NCI-H1694 (cell line): ENCODE measurements around the gene TMSB4X.
"Not testable (repeated sequence)": the region's sequence is repeated elsewhere in the genome, so short reads cannot be mapped to it uniquely, and the experiment has no call there.

ENCODE experiments used
- DNase-seq: peaks from one replicate; lab custom pipeline; 2025; lab: John Stamatoyannopoulos, UW

The TMSB4X gene

DNA sequence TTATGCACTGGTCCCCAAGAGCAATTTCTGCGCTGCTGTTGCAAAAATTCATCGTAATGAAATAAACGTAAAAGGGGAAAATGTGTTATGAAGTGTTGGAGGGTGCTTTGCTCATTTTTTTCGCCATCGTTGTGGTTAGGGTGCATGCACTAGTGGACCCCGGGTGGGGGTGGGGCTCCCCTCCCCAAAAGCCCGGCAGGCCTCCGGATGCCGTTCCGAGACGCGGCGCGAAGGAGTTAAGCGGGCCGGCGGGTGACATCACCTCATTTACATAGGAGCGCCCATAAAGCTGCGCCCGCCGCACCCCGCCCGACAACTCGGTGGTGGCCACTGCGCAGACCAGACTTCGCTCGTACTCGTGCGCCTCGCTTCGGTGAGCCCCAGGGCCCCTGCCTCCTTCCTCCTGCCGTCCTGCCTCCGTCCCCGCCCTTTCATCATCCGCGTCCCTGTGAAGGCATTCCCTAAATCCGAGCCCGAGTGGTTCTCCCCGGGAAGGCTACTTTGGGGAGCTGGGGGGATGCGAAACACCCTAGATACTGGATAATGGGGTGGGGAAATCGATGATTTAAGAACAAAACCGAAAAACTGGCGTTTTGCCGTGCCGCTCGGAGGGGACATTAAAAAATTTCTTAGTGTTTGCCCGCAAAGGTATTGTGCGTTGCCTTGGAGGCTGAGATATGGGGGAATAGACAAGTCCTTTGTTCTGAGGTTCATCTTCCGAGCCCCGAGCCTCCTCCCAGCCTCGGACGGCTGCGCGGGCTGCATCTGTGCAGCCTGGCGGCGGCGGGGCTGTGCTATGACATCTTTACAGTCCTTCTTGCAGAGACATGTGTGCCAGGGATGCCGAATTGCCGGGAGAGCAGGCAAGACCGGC, at the start of gene TMSB4X:
Gene TMSB4X (plus strand): TSS at position 315 of the 874 bp plus-strand sequence.
- no peak for DNase-seq

DNA sequence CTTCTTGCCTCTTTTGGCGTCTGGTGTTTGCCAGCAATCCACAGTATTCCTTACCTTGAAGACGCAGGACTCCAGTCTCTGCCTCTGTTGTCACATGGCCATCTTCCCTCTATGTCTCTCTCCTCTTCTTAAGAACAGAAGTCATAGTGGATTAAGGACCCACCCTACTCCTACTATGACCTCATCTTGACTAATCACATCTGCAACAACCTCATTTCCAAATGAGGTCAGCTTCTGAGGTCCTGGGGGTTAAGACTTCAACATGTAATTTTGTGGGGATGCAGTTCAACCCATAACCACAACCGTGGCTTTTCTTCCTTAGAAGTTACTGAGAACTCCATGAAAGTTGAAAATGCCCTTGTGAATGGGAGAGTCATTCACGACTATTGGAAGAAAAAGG, 45.2 kb upstream of the TMSB4X start:
- DNase-seq = no peak

- no peak for DNase-seq
Measured at GRCh38 chrX:12930150-12930549, 44.8 kb upstream of the TMSB4X start.

DNA sequence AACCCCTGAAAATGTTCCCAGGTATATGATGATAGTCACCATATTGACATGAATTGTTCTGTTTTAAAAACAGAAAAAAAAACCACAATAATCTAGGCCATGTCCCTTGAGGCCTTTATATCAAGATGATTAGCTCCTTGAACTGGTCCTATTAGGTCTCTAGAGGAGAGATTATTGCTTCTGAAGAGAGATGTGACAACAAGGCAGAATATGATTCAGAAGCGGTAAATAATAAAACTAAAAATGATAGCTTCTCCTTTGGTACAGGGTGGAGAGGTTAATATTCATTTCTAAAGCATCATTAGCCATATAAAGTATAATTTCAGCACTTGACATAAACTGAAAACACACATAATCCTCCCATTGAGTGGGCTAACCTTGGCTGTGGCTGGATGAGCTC, 42.7 kb upstream of the TMSB4X start:
- no peak for DNase-seq

GRCh38 chrX:12934850-12935249, 40.1 kb upstream of the TMSB4X start:
- DNase-seq = no peak

GRCh38 chrX:12936947-12937346, 38.0 kb upstream of the TMSB4X start:
- no peak for DNase-seq

DNA sequence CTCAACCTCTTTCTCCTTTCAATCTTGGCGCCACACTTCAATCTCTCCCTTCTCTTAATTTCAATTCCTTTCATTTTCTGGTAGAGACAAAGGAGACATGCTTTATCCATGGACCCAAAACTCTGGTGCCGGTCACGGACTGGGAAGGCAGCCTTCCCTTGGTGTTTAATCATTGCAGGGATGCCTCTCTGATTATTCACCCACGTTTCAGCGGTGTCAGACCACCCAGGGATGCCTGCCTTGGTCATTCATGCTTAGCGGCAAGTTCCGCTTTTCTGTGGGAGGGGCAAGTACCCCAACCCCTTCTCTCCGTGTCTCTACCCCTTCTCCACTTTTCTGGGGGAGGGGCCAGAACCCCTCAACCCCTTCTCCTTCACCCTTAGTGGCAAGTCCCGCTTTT, 34.4 kb upstream of the TMSB4X start:
- DNase-seq = not testable (repeated sequence)

DNA sequence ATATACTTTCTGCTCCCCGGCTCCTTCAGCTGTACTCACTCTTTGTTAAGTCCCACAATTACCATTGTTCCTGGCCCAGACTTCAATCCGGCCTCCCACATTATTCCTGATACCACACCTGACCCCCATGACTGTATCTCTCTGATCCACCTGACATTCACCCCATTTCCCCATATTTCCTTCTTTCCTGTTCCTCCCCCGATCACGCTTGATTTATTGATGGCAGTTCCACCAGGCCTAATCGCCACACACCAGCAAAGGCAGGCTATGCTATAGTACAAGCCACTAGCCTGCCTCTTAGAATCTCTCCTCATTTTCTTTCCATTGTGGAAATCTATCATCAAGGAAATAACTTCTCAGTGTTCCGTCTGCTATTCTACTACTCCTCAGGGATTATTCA, 31.3 kb upstream of the TMSB4X start:
- not testable (repeated sequence) for DNase-seq

DNA sequence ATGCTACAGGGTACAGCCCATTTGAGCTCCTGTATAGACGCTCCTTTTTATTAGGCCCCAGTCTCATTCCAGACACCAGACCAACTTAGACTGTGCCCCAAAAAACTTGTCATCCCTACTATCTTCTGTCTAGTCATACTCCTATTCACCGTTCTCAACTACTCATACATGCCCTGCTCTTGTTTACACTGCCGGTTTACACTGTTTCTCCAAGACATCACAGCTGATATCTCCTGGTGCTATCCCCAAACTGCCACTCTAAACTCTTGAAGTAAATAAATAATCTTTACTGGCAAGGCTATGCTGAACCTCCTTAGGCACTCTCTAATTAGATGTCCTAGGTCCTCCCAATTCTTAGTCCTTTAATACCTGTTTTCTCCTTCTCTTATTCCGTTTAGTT, 30.5 kb upstream of the TMSB4X start:
- DNase-seq = not testable (repeated sequence)

GRCh38 chrX:12945494-12945893, 29.4 kb upstream of the TMSB4X start:
- no peak for DNase-seq

GRCh38 chrX:12946406-12946805, 28.5 kb upstream of the TMSB4X start:
- DNase-seq = no peak

- DNase-seq = peak; percentile 48
Measured at GRCh38 chrX:12946838-12947544, 27.9 kb upstream of the TMSB4X start.

GRCh38 chrX:12947545-12948235, 27.2 kb upstream of the TMSB4X start:
- DNase-seq = no peak

DNA sequence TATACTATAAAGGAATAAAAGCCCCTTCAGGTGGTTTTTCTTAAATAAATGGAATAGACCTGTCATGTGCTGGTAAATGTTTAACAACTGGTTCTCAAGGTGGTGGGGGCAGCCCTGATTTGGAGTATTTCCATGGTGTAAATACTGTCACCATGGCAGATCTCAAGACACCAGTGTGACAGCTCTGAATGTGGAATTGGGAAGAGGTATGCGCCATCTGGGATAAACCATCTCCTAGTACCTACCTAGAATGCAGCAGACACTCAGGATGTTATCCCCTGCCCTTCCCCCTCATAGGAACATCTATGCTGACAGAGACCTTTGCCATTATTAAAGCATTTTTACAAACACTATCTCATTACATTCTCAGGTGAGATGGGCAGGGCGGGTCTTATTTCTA, 26.4 kb upstream of the TMSB4X start:
- no peak for DNase-seq

DNA sequence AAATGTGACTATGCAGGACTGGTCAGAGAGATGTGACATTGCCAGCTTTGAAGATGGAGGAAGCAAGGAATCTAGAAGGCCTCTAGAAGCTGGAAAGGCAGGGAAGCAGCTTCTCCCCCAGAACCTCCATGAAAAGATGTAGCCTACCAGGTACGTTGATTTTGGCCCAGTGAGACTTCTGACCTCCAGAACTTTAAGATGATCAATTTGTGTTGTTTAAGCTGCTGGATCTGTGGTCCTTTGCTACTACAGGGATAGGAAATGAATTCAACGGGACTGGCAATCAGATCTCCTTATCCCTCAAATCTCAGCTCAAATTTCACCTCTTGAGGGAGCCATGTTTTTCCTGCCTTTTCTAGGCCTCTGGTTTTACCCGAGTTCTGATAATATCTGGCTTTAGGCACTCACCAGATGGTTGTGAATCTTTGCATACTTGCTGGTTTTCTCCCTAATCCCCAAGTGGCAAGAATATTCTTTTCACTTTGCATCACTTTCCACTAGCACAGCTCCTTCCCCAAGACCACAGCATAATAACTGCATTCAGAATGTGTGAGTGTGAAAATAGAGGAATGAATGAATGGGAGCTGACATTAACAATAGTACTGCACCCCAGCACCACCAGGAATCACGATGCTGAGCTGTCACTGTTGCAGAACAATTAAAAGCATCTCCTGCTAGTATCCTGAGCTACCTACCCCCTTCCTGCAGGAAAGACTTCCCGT, 25.5 kb upstream of the TMSB4X start:
- DNase-seq = no peak

- DNase-seq = no peak
Measured at GRCh38 chrX:12949927-12950656, 24.8 kb upstream of the TMSB4X start.

- DNase-seq = no peak
Measured at GRCh38 chrX:12950851-12951594, 23.9 kb upstream of the TMSB4X start.

DNA sequence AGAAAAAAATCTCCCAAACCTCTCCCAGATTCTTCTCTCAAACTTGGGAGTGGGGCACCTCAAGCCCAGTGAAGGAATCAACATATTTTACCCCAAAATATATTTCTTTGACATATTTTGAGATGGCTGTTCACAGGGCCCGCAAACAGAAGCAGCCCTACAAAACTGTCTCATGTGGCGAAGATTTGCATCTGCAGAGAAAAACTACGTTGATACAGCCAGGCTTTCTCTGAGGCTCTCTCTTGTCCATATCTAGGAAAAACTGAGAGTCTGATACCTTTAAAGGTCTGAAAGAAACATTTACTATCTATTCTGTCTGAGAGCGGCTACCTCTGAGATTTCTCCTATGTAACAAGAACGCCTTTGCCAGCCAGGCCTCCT, 23.3 kb upstream of the TMSB4X start:
- no peak for DNase-seq

GRCh38 chrX:12953420-12953819, 21.5 kb upstream of the TMSB4X start:
- DNase-seq = no peak

- no peak for DNase-seq
Measured at GRCh38 chrX:12954376-12954775, 20.5 kb upstream of the TMSB4X start.

- DNase-seq = no peak
Measured at GRCh38 chrX:12954981-12955380, 19.9 kb upstream of the TMSB4X start.
